Measurements from ENCODE around the gene ADRB1. TPM values are rescaled to one million over a fixed set of nuclear protein-coding genes. Genes with fewer than 3 reads are reported as not detected.

Gene ADRB1
- 1 to 10 TPM; 1.3 to 1.6 TPM for total RNA-seq

GRCh38 chr10:114043532-114044246 is at the start of gene ADRB1:
Gene ADRB1, plus strand, starts transcription at chr10:114043866. Its CDS starts 267 bp downstream, at chr10:114044133.
- ATAC-seq (peak; percentile 69 to 78), DNase-seq (ENCODE audit: low spot score) (no peak)
- H3K36me3 Mint-ChIP-seq, result no peaks in the 10 kb centered on the region
- peak within 1 kb of the TSS; percentile 39 for H3K27ac Mint-ChIP-seq
- H3K4me3 Mint-ChIP-seq, result peak within 1 kb of the TSS; percentile 85
- peaks cover 40 to 59% of the 10 kb centered on the region in 2 donors for H3K27me3 Mint-ChIP-seq
- no peaks in the 10 kb centered on the region for H3K9me3 Mint-ChIP-seq
- peaks cover 17 to 27% of the 10 kb centered on the region in 2 donors for H3K4me1 Mint-ChIP-seq (ENCODE audit: low read depth in 2 of 2)

GRCh38 chr10:113995201-113995600 is 48.5 kb upstream of the ADRB1 start:
- H3K4me1 Mint-ChIP-seq (ENCODE audit: low read depth in 2 of 2), result peaks cover 8 to 16% of the 10 kb centered on the region in 2 donors
- peaks cover 4% of the 10 kb centered on the region for H3K36me3 Mint-ChIP-seq
- DNase-seq (ENCODE audit: low spot score) (no peak), ATAC-seq (no peak)
- H3K9me3 Mint-ChIP-seq, result no peaks in the 10 kb centered on the region
- peaks cover 28 to 34% of the 10 kb centered on the region in 2 donors for H3K27me3 Mint-ChIP-seq
- no peak overlapping the region for H3K27ac Mint-ChIP-seq
- no peak overlapping the region for H3K4me3 Mint-ChIP-seq

- ATAC-seq, result no peak
- H3K27me3 Mint-ChIP-seq, result peaks cover 15 to 23% of the 10 kb centered on the region in 2 donors
- DNase-seq (ENCODE audit: low spot score), result no peak
- H3K4me3 Mint-ChIP-seq, result no peak overlapping the region
- no peaks in the 10 kb centered on the region for H3K9me3 Mint-ChIP-seq
- H3K36me3 Mint-ChIP-seq, result peaks cover 4% of the 10 kb centered on the region
- no peak overlapping the region for H3K27ac Mint-ChIP-seq
- peaks cover 13% of the 10 kb centered on the region in 2 donors for H3K4me1 Mint-ChIP-seq (ENCODE audit: low read depth in 2 of 2)
Measured at GRCh38 chr10:113997428-113997827, 46.2 kb upstream of the ADRB1 start.

GRCh38 chr10:113999531-113999930 is 44.1 kb upstream of the ADRB1 start:
- peaks cover 13% of the 10 kb centered on the region in 2 donors for H3K4me1 Mint-ChIP-seq (ENCODE audit: low read depth in 2 of 2)
- ATAC-seq, result no peak
- H3K4me3 Mint-ChIP-seq, result no peak overlapping the region
- H3K27ac Mint-ChIP-seq, result no peak overlapping the region
- peaks cover 4% of the 10 kb centered on the region for H3K36me3 Mint-ChIP-seq
- no peaks in the 10 kb centered on the region for H3K9me3 Mint-ChIP-seq
- no peak for DNase-seq (ENCODE audit: low spot score)
- peaks cover 19% of the 10 kb centered on the region in 2 donors for H3K27me3 Mint-ChIP-seq

GRCh38 chr10:114000457-114001010 is 43.1 kb upstream of the ADRB1 start:
- Mint-ChIP-seq H3K9me3 (no peaks in the 10 kb centered on the region), H3K27me3 (peaks cover 24 to 29% of the 10 kb centered on the region in 2 donors), H3K4me1 (ENCODE audit: low read depth in 2 of 2) (peaks cover 13% of the 10 kb centered on the region in 2 donors), H3K27ac (no peak overlapping the region), H3K4me3 (no peak overlapping the region), H3K36me3 (peaks cover 4% of the 10 kb centered on the region)
- DNase-seq (ENCODE audit: low spot score) (no peak), ATAC-seq (no peak)

- Mint-ChIP-seq H3K9me3 (no peaks in the 10 kb centered on the region), H3K27ac (no peak overlapping the region), H3K27me3 (peaks cover 14 to 19% of the 10 kb centered on the region in 2 donors), H3K4me3 (no peak overlapping the region), H3K36me3 (no peaks in the 10 kb centered on the region), H3K4me1 (ENCODE audit: low read depth in 2 of 2) (peaks cover 13% of the 10 kb centered on the region in 2 donors)
- no peak for ATAC-seq
- DNase-seq (ENCODE audit: low spot score), result no peak
Measured at GRCh38 chr10:114002422-114002821, 41.2 kb upstream of the ADRB1 start.

- H3K27me3 Mint-ChIP-seq, result peaks cover 14 to 19% of the 10 kb centered on the region in 2 donors
- H3K9me3 Mint-ChIP-seq, result no peaks in the 10 kb centered on the region
- no peak for DNase-seq (ENCODE audit: low spot score)
- H3K4me1 Mint-ChIP-seq (ENCODE audit: low read depth in 2 of 2), result peaks cover 13% of the 10 kb centered on the region in 2 donors
- H3K36me3 Mint-ChIP-seq, result no peaks in the 10 kb centered on the region
- no peak overlapping the region for H3K4me3 Mint-ChIP-seq
- H3K27ac Mint-ChIP-seq, result no peak overlapping the region
- no peak for ATAC-seq
Measured at GRCh38 chr10:114003161-114003941, 40.3 kb upstream of the ADRB1 start.

- H3K4me3 Mint-ChIP-seq, result no peak overlapping the region
- ATAC-seq (no peak), DNase-seq (ENCODE audit: low spot score) (no peak)
- H3K36me3 Mint-ChIP-seq, result no peaks in the 10 kb centered on the region
- H3K4me1 Mint-ChIP-seq (ENCODE audit: low read depth in 2 of 2), result no peaks in the 10 kb centered on the region
- no peak overlapping the region for H3K27ac Mint-ChIP-seq
- H3K27me3 Mint-ChIP-seq, result peaks cover 11 to 16% of the 10 kb centered on the region in 2 donors
- no peaks in the 10 kb centered on the region for H3K9me3 Mint-ChIP-seq
Measured at GRCh38 chr10:114009281-114009996, 34.2 kb upstream of the ADRB1 start.

GRCh38 chr10:114010316-114010715 is 33.4 kb upstream of the ADRB1 start:
- Mint-ChIP-seq H3K27ac (no peak overlapping the region), H3K27me3 (peaks cover 2 to 7% of the 10 kb centered on the region in 2 donors), H3K9me3 (no peaks in the 10 kb centered on the region), H3K4me3 (no peak overlapping the region), H3K36me3 (no peaks in the 10 kb centered on the region), H3K4me1 (ENCODE audit: low read depth in 2 of 2) (no peaks in the 10 kb centered on the region)
- no peak for DNase-seq (ENCODE audit: low spot score)
- ATAC-seq, result no peak

- peaks cover 0 to 6% of the 10 kb centered on the region in 2 donors for H3K27me3 Mint-ChIP-seq
- H3K4me1 Mint-ChIP-seq (ENCODE audit: low read depth in 2 of 2), result no peaks in the 10 kb centered on the region
- H3K9me3 Mint-ChIP-seq, result no peaks in the 10 kb centered on the region
- DNase-seq (ENCODE audit: low spot score) (no peak), ATAC-seq (no peak)
- H3K36me3 Mint-ChIP-seq, result no peaks in the 10 kb centered on the region
- H3K27ac Mint-ChIP-seq, result no peak overlapping the region
- no peak overlapping the region for H3K4me3 Mint-ChIP-seq
Measured at GRCh38 chr10:114012650-114013049, 31.0 kb upstream of the ADRB1 start.

GRCh38 chr10:114015708-114016107 is 28.0 kb upstream of the ADRB1 start:
- no peaks in the 10 kb centered on the region for H3K36me3 Mint-ChIP-seq
- H3K4me3 Mint-ChIP-seq, result no peak overlapping the region
- H3K27ac Mint-ChIP-seq, result no peak overlapping the region
- H3K9me3 Mint-ChIP-seq, result no peaks in the 10 kb centered on the region
- no peak for ATAC-seq
- H3K4me1 Mint-ChIP-seq (ENCODE audit: low read depth in 2 of 2), result no peaks in the 10 kb centered on the region
- H3K27me3 Mint-ChIP-seq, result peaks cover 0 to 2% of the 10 kb centered on the region in 2 donors
- DNase-seq (ENCODE audit: low spot score), result no peak

GRCh38 chr10:114017271-114017670 is 26.4 kb upstream of the ADRB1 start:
- ATAC-seq, result no peak
- H3K27me3 Mint-ChIP-seq, result peaks cover 0 to 6% of the 10 kb centered on the region in 2 donors
- no peaks in the 10 kb centered on the region for H3K36me3 Mint-ChIP-seq

GRCh38 chr10:114017873-114018272 is 25.8 kb upstream of the ADRB1 start:
- H3K9me3 Mint-ChIP-seq, result no peaks in the 10 kb centered on the region
- H3K4me1 Mint-ChIP-seq (ENCODE audit: low read depth in 2 of 2), result peaks cover 0 to 3% of the 10 kb centered on the region in 2 donors
- peak overlapping the region in 1 of 2 donors; percentile 67 for H3K27ac Mint-ChIP-seq
- no peak overlapping the region for H3K4me3 Mint-ChIP-seq
- H3K27me3 Mint-ChIP-seq, result peaks cover 0 to 6% of the 10 kb centered on the region in 2 donors
- H3K36me3 Mint-ChIP-seq, result no peaks in the 10 kb centered on the region
- ATAC-seq (no peak), DNase-seq (ENCODE audit: low spot score) (no peak)

More at GRCh38 chr10:114017271-114017670, 26.4 kb upstream of the ADRB1 start:
- H3K4me1 Mint-ChIP-seq (ENCODE audit: low read depth in 2 of 2), result peaks cover 0 to 3% of the 10 kb centered on the region in 2 donors
- H3K9me3 Mint-ChIP-seq, result no peaks in the 10 kb centered on the region
- no peak for DNase-seq (ENCODE audit: low spot score)
- H3K4me3 Mint-ChIP-seq, result no peak overlapping the region
- H3K27ac Mint-ChIP-seq, result no peak overlapping the region

All from natural killer cell treated with Interleukin-12 subunit alpha and Interleukin-12 subunit beta and Interleukin-15 and Interleukin-18, amount 100 ng/mL, for 72 hours (primary cell).